DOHH2 (cell line): ENCODE results near the gene EPB41L4B.

Experiments
- H3F3A ChIP-seq: fragments of 200-600 bp; sonication (generic), shearing (Covaris generic); 2 replicates; pipeline ENCODE4 v1.6.0; 2016; ENCODE audit warnings: antibody characterized with exemption, mild to moderate bottlenecking; ENCODE audit not compliant: control insufficient read depth, insufficient read depth
- H3K27ac ChIP-seq: fragments of 200-600 bp; sonication (generic); 2 replicates; pipeline ENCODE4 v1.5.1; 2014; ENCODE audit warnings: low read depth, mild to moderate bottlenecking, low read length, moderate library complexity
- H3K27me3 ChIP-seq: fragments of 200-600 bp; sonication (generic); 2 replicates; pipeline ENCODE4 v1.6.1; 2014; ENCODE audit warnings: mild to moderate bottlenecking, low read length, mixed read lengths; ENCODE audit not compliant: control insufficient read depth
- H3K36me3 ChIP-seq: fragments of 200-600 bp; sonication (generic); 2 replicates; pipeline ENCODE4 v1.6.1; 2014; ENCODE audit warnings: mild to moderate bottlenecking, low read length, moderate library complexity, mixed read lengths; ENCODE audit not compliant: control insufficient read depth
- H3K4me1 ChIP-seq: fragments of 200-600 bp; sonication (generic); 2 replicates; pipeline ENCODE4 v1.6.1; 2014; ENCODE audit warnings: mild to moderate bottlenecking, low read length, mixed read lengths; ENCODE audit not compliant: control insufficient read depth
- H3K4me2 ChIP-seq: fragments of 200-600 bp; sonication (generic); 2 replicates; pipeline ENCODE4 v1.6.0; 2014; ENCODE audit warnings: mild to moderate bottlenecking, low read length, moderate library complexity
- H3K4me3 ChIP-seq: fragments of 200-600 bp; sonication (generic); 2 replicates; pipeline ENCODE4 v1.5.1; 2014; ENCODE audit warnings: mild to moderate bottlenecking, low read length, mixed read lengths
- H3K79me2 ChIP-seq: fragments of 200-600 bp; sonication (generic); 2 replicates; pipeline ENCODE4 v1.6.1; 2014; ENCODE audit warnings: mild to moderate bottlenecking, low read length, mixed read lengths; ENCODE audit not compliant: control insufficient read depth
- H3K9me2 ChIP-seq: fragments of 200-600 bp; sonication (generic); replicated peaks from 2 replicates; pipeline ENCODE4 v1.6.1; 2014; ENCODE audit warnings: mild to moderate bottlenecking, low read length, mixed read lengths; ENCODE audit not compliant: control insufficient read depth
- H3K9me3 ChIP-seq: fragments of 200-600 bp; sonication (generic); 2 replicates; pipeline ENCODE4 v1.6.1; 2014; ENCODE audit warnings: antibody characterized with exemption, low read length, mixed read lengths; ENCODE audit not compliant: control insufficient read depth, insufficient read depth
- H4K20me1 ChIP-seq: fragments of 200-600 bp; sonication (generic); 2 replicates; pipeline ENCODE4 v1.6.0; 2014; ENCODE audit warnings: low read depth, mild to moderate bottlenecking, antibody characterized with exemption, low read length, moderate library complexity; ENCODE audit not compliant: control insufficient read depth, insufficient read depth
- CTCF ChIP-seq: fragments of 200-600 bp; sonication (generic); IDR thresholded peaks from one replicate; pipeline ENCODE4 v1.5.1; 2014; ENCODE audit warnings: antibody characterized with exemption, mild to moderate bottlenecking, low read depth, low read length; ENCODE audit not compliant: poor library complexity, severe bottlenecking
- EZH2phosphoT487 ChIP-seq: fragments of 200-600 bp; sonication (generic); IDR thresholded peaks from 2 replicates; pipeline ENCODE4 v1.6.1; 2017; ENCODE audit warnings: borderline replicate concordance, mild to moderate bottlenecking, antibody characterized with exemption, low read length, moderate library complexity, mixed read lengths

EPB41L4B gene

GRCh38 chr9:109319017-109319625 is 1.7 kb downstream of the EPB41L4B start:
- H3K36me3 ChIP-seq: no peaks in the 10 kb centered on the region
- H3K9me2 ChIP-seq: no peaks in the 10 kb centered on the region
- H3K4me2 ChIP-seq: no peak overlapping the region
- no peak overlapping the region for H3K27ac ChIP-seq
- TF ChIP-seq CTCF (no peak), EZH2phosphoT487 (peak; percentile 51; the same call in 1 of the 2 replicates)
- no peaks in the 10 kb centered on the region for H4K20me1 ChIP-seq
- H3K4me1 ChIP-seq: peaks cover 5% of the 10 kb centered on the region
- no peak overlapping the region for H3K4me3 ChIP-seq
- no peaks in the 10 kb centered on the region for H3K9me3 ChIP-seq
- H3K79me2 ChIP-seq: no peaks in the 10 kb centered on the region
- no peaks in the 10 kb centered on the region for H3F3A ChIP-seq
- H3K27me3 ChIP-seq: peaks cover 36% of the 10 kb centered on the region

DNA sequence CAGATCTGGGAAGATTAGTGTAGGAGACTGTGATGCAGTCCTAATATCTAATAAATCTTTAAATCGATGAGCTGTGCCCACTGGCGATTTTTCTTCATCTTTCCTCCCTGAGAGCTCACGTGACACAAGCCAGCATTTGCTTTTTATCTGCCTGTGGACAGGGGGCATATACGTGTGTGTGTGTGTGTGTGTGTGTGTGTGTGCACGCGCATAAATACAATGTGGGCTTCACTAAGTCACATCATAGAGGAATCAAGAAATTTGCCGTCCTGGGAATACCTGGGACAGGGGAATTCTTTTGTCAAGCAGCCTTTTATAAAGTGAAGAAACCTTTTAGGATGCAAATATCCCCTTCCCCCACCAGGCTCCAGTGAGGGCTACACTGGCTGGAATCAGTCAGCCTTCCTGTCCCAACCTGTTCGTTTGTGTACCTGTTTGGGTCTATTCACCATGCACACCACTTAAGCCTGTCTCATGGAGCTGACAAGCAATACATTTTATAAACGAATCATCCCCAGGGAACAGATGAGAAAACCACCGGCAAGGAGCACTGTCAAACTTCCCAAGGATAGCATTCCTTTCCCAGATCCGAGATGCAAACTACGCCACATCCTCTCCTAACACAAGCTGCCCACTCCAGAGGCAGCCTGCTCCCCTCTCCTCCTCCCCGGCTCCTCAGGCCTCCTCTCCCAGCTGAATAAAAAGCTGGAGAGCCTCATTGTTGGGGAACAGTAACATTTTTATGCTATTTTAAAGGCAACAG is 2.7 kb downstream of the EPB41L4B start:
- no peaks in the 10 kb centered on the region for H3K79me2 ChIP-seq
- H4K20me1 ChIP-seq: no peaks in the 10 kb centered on the region
- no peak for TF ChIP-seq EZH2phosphoT487
- no peak overlapping the region for H3K4me3 ChIP-seq
- H3K27me3 ChIP-seq: peaks cover 36% of the 10 kb centered on the region
- no peaks in the 10 kb centered on the region for H3K9me2 ChIP-seq
- H3K36me3 ChIP-seq: no peaks in the 10 kb centered on the region
- H3F3A ChIP-seq: no peaks in the 10 kb centered on the region
- H3K9me3 ChIP-seq: no peaks in the 10 kb centered on the region
- H3K27ac ChIP-seq: no peak overlapping the region
- H3K4me1 ChIP-seq: peaks cover 5% of the 10 kb centered on the region
- H3K4me2 ChIP-seq: no peak overlapping the region

DNA sequence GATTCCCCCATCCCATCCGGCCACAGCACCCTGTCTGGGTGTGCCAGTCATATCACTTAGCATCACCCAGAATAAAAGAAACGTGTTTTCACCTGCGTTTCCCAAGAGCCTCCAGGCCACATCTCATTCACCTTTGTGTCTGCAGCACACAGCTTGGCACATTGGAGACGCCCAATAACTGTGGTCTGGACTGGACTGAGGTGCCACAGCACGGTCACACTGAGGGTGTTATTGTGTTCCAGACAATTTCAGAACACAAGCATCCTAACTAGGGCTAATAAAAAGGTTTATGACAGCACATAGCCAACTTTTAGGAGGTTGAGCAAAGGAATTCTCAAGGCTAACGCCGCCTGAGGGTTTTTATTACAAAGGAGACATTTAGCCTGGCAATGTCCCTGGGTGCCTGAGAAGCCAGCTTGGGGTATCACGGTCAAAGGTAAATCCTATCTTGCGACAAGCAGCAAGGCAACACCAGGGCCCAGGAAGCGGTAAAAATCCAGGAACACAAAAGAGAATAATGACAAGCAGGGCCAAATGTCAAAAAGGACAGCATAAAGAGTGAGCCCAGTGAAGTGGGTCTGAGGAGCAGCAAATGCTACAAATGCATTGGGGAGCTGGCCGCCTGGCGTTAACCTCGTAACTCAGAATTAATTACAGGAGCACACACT is 3.4 kb downstream of the EPB41L4B start:
- Histone ChIP-seq H3K79me2 (no peaks in the 10 kb centered on the region), H4K20me1 (no peaks in the 10 kb centered on the region), H3K27me3 (peaks cover 35% of the 10 kb centered on the region), H3K9me3 (no peaks in the 10 kb centered on the region), H3K4me2 (no peak overlapping the region), H3K4me1 (peaks cover 5% of the 10 kb centered on the region), H3K9me2 (no peaks in the 10 kb centered on the region), H3K4me3 (no peak overlapping the region), H3K36me3 (no peaks in the 10 kb centered on the region), H3F3A (no peaks in the 10 kb centered on the region), H3K27ac (no peak overlapping the region)
- TF ChIP-seq CTCF: no peak
- TF ChIP-seq EZH2phosphoT487: no peak
